Skin epidermis (tissue), 12 donors: ENCODE measurements around the gene MAN2A2.

ENCODE experiments used
- H3K27ac ChIP-seq, 21 experiments: fragments of 200-600 bp; sonication (generic) in 11 of 21; one replicate each; pipeline ENCODE4 v1.5.0; 2020; ENCODE audit warnings: mild to moderate bottlenecking in 3 of 21, inconsistent platforms in 2 of 21, moderate library complexity in 2 of 21
- H3K4me3 ChIP-seq, 7 experiments: fragments of 200-600 bp; sonication (generic) in 2 of 7; one replicate each; pipeline ENCODE4 v1.5.0; 2020; ENCODE audit warnings: inconsistent platforms in 2 of 7, mild to moderate bottlenecking in 2 of 7, moderate library complexity in 1 of 7

MAN2A2 gene

GRCh38 chr15:90953947-90954711, 51.0 kb downstream of the MAN2A2 start:
- H3K27ac ChIP-seq, result peak overlapping the region in 18 of 21 experiments; percentile 86 to 97 (median 92)

GRCh38 chr15:90954712-90955623, 51.9 kb downstream of the MAN2A2 start, which contains the start of gene RCCD1:
RCCD1 (plus strand) TSS chr15:90954884; CDS start chr15:90956735, 1,851 bp downstream.
- peak within 1 kb of the TSS; percentile 83 to 97 (median 92) for H3K27ac ChIP-seq
- peak within 1 kb of the TSS; percentile 55 to 90 (median 82) for H3K4me3 ChIP-seq

More at GRCh38 chr15:90953947-90954711, 51.0 kb downstream of the MAN2A2 start:
- peak overlapping the region; percentile 55 to 90 (median 82) for H3K4me3 ChIP-seq

- peak overlapping the region in 4 of 21 experiments; percentile 92 to 97 (median 94) for H3K27ac ChIP-seq
- H3K4me3 ChIP-seq, result peak overlapping the region; percentile 55 to 90 (median 82)
Observed at GRCh38 chr15:90955624-90956273, 52.6 kb downstream of the MAN2A2 start.

GRCh38 chr15:90956274-90957030, 53.4 kb downstream of the MAN2A2 start:
- H3K27ac ChIP-seq, result peak overlapping the region in 18 of 21 experiments; percentile 18 to 82 (median 66)
- peak overlapping the region; percentile 52 to 69 (median 65) for H3K4me3 ChIP-seq

- Histone ChIP-seq H3K4me3 (peak overlapping the region; percentile 52 to 69 (median 65)), H3K27ac (peak overlapping the region in 20 of 21 experiments; percentile 6 to 82 (median 60))
Observed at GRCh38 chr15:90957031-90957790, 54.1 kb downstream of the MAN2A2 start.

- Histone ChIP-seq H3K4me3 (peak overlapping the region in 1 of 7 experiments; percentile 65), H3K27ac (peak overlapping the region in 4 of 21 experiments; percentile 31 to 82 (median 78))
Observed at GRCh38 chr15:90957791-90958190, 54.7 kb downstream of the MAN2A2 start.

GRCh38 chr15:90959028-90959595, 56.0 kb downstream of the MAN2A2 start:
- H3K27ac ChIP-seq, result no peak overlapping the region
- H3K4me3 ChIP-seq, result no peak overlapping the region

GRCh38 chr15:90959894-90960293, 56.8 kb downstream of the MAN2A2 start:
- H3K4me3 ChIP-seq, result no peak overlapping the region
- peak overlapping the region in 1 of 21 experiments; percentile 15 for H3K27ac ChIP-seq

GRCh38 chr15:90960298-90961091, 57.4 kb downstream of the MAN2A2 start:
- Histone ChIP-seq H3K27ac (peak overlapping the region in 2 of 21 experiments; percentile 15 to 21), H3K4me3 (no peak overlapping the region)

- Histone ChIP-seq H3K4me3 (no peak overlapping the region), H3K27ac (no peak overlapping the region)
Observed at GRCh38 chr15:90962021-90962420, 58.9 kb downstream of the MAN2A2 start.

- Histone ChIP-seq H3K4me3 (no peak overlapping the region), H3K27ac (peak overlapping the region in 10 of 21 experiments; percentile 12 to 75 (median 34))
Observed at GRCh38 chr15:90966262-90966661, 63.2 kb downstream of the MAN2A2 start.

GRCh38 chr15:90967206-90967605, 64.1 kb downstream of the MAN2A2 start:
- H3K4me3 ChIP-seq, result no peak overlapping the region
- peak overlapping the region in 10 of 21 experiments; percentile 17 to 75 (median 50) for H3K27ac ChIP-seq

- Histone ChIP-seq H3K27ac (peak overlapping the region in 10 of 21 experiments; percentile 5 to 74 (median 42)), H3K4me3 (no peak overlapping the region)
Observed at GRCh38 chr15:90968434-90968833, 65.3 kb downstream of the MAN2A2 start.

- no peak overlapping the region for H3K27ac ChIP-seq
- no peak overlapping the region for H3K4me3 ChIP-seq
Observed at GRCh38 chr15:90970274-90970673, 67.2 kb downstream of the MAN2A2 start.

GRCh38 chr15:90972133-90972532, 69.0 kb downstream of the MAN2A2 start:
- H3K4me3 ChIP-seq, result no peak overlapping the region
- no peak overlapping the region for H3K27ac ChIP-seq
